Naive thymus-derived CD4-positive, alpha-beta T cell (primary cell): ENCODE results near the gene AHDC1. TPM values are rescaled to one million over a fixed set of nuclear protein-coding genes. Genes with fewer than 3 reads are reported as not detected.

Experiments
- ATAC-seq: fragments of 150-1000 bp; cut with Tn5 transposase; 2 replicates; pipeline ENCODE4 v1.10.0; 2021; ENCODE audit warnings: mild to moderate bottlenecking, moderate library complexity
- CTCF ChIA-PET: fragments of 350-600 bp; sonication (Branson Sonifier 250); formaldehyde crosslinking; loops from one replicate; lab custom pipeline; 2021; ENCODE audit warnings: antibody characterized with exemption; lab: Charles Lee
- POLR2A ChIA-PET: fragments of 350-600 bp; sonication (Branson Sonifier 250); formaldehyde crosslinking; loops from one replicate; lab custom pipeline; 2021; ENCODE audit warnings: antibody characterized with exemption, inconsistent platforms; lab: Charles Lee
- DNase-seq, 9 donors: peaks; one replicate each; pipeline versions ENCODE4 v3.0.0 to v3.0.0-alpha.2; 2020 to 2022; ENCODE audit warnings: mixed read lengths in 1 of 9
- H3K27ac ChIP-seq: one replicate; pipeline ENCODE4 v1.7.0; 2013; ENCODE audit warnings: mild to moderate bottlenecking, low read depth, low read length, moderate library complexity
- H3K27me3 ChIP-seq, 2 donors: one replicate each; pipeline ENCODE4 v1.7.0; 2013; ENCODE audit warnings: low read length in 2 of 2, mild to moderate bottlenecking in 2 of 2, moderate library complexity in 2 of 2; ENCODE audit not compliant: control insufficient read depth in 2 of 2, insufficient read depth in 2 of 2
- H3K36me3 ChIP-seq, 3 experiments: 1 replicate in 2 of 3; 2 replicates in 1 of 3; pipeline ENCODE4 v1.7.0; 2013; ENCODE audit warnings: low read length in 3 of 3, mild to moderate bottlenecking in 3 of 3, moderate library complexity in 1 of 3; ENCODE audit not compliant: insufficient read depth in 3 of 3, control insufficient read depth in 2 of 3
- H3K4me1 ChIP-seq, 2 donors: one replicate each; pipeline ENCODE4 v1.7.0; 2013; ENCODE audit warnings: low read length in 2 of 2, mild to moderate bottlenecking in 2 of 2, moderate library complexity in 1 of 2; ENCODE audit not compliant: control insufficient read depth in 2 of 2, insufficient read depth in 2 of 2
- H3K4me3 ChIP-seq: 2 replicates; pipeline ENCODE4 v1.7.0; 2013; ENCODE audit warnings: mild to moderate bottlenecking, low read length
- H3K9me3 ChIP-seq, 3 experiments: 1 replicate in 2 of 3; 2 replicates in 1 of 3; pipeline ENCODE4 v1.7.0; 2013; ENCODE audit warnings: low read length in 3 of 3; ENCODE audit not compliant: control insufficient read depth in 2 of 3
- H3K27ac Mint-ChIP-seq, 9 donors: one replicate each; pipeline ENCODE4 v1.8.0; 2020 to 2022; ENCODE audit warnings: mixed read lengths in 9 of 9, mild to moderate bottlenecking in 8 of 9, moderate library complexity in 5 of 9, inconsistent platforms in 2 of 9
- H3K27me3 Mint-ChIP-seq, 5 donors: one replicate each; pipeline ENCODE4 v1.8.0; 2021 to 2022; ENCODE audit warnings: mixed read lengths in 5 of 5, mild to moderate bottlenecking in 1 of 5
- H3K36me3 Mint-ChIP-seq, 5 donors: one replicate each; pipeline ENCODE4 v1.8.0; 2020 to 2022; ENCODE audit warnings: mixed read lengths in 5 of 5, mild to moderate bottlenecking in 3 of 5, inconsistent platforms in 1 of 5
- H3K4me1 Mint-ChIP-seq, 7 donors: one replicate each; pipeline ENCODE4 v1.8.0; 2020 to 2022; ENCODE audit warnings: mixed read lengths in 7 of 7, mild to moderate bottlenecking in 3 of 7, inconsistent platforms in 1 of 7
- H3K4me3 Mint-ChIP-seq, 10 donors: one replicate each; pipeline ENCODE4 v1.8.0; 2020 to 2022; ENCODE audit warnings: mild to moderate bottlenecking in 10 of 10, mixed read lengths in 10 of 10, moderate library complexity in 6 of 10, inconsistent platforms in 2 of 10
- H3K9me3 Mint-ChIP-seq, 11 donors: one replicate each; pipeline ENCODE4 v1.8.0; 2020 to 2022; ENCODE audit warnings: mixed read lengths in 11 of 11, mild to moderate bottlenecking in 4 of 11, inconsistent platforms in 1 of 11, moderate library complexity in 1 of 11
- intact Hi-C, 2 donors: fragments of 100-400 bp; cut with micrococcal nuclease; formaldehyde crosslinking; loops; one replicate each; pipeline ENCODE4 v1.15.1; 2023
- polyA plus RNA-seq, 2 donors: library from polyadenylated mRNA; unstranded; fragments of 300-500 nt; fragmentation: Illumina TruSeq; gene quantifications; one replicate each; pipeline ENCODE4 v1.2.3, GENCODE V29; 2021
- total RNA-seq, 6 experiments: library from RNA in 5 of 6; stranded (reverse) in 5 of 6; gene quantifications; 1 replicate in 5 of 6; 2 replicates in 1 of 6; pipeline ENCODE4 v1.2.3 and lab custom pipeline; 2021 to 2026

AHDC1 gene
- total and polyA plus RNA-seq, 7 experiments from 2014 or later: 0.90 to 38.8 (median 21.3) TPM

DNA sequence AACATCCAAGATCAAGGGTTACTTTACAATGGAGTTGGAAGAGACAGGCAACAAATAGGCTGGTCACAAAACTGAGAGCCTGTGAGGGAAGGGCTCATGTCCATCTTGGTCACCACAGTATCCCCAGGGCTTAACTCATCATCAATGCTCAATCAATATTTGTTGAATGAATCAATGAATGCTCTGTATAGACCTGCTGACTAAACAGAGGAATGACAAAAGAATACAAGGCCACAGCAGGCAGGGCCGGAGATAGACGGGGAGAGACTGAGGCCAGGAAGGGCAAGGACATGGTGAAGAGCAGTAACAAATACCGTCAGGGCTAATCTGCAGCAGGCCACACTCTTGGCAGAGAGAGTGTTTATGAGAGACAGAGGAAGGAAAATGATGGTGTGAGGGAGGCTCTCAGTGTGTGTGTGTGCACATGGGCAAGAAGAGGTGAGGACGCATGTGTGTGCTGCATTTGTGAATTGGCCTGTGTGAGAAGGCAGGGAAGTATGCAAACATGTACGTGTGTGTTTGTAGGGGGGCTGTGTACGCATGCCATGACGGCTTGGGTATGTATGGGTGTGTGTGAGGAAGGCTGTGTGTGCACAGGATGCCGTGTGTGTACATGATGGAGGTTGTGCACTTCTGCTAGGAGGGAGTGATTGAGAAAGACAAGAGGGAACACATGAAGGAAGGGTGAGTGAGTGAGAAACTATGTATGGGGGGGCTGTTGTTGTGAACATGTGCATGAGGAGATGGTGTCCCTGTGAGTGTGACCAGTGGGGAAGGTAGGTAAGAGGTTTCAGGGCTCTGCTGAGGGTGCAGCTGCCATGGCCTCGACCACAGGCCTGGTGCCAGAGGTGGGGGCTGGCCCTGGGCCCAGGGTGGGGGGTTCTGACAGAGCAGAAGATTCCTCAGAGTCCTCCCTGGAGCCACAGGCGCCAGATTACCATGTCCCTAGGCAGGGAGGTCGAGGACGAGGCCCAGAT, 15.4 kb downstream of the AHDC1 start:
- Mint-ChIP-seq H3K4me1 (peaks cover 0 to 11% (median 0%) of the 10 kb centered on the region in 7 donors), H3K27ac (no peak overlapping the region), H3K27me3 (no peaks in the 10 kb centered on the region), H3K36me3 (peaks cover 0 to 3% (median under 1%) of the 10 kb centered on the region in 5 donors), H3K4me3 (no peak overlapping the region), H3K9me3 (peaks cover 0 to 3% (median 0%) of the 10 kb centered on the region in 11 donors)
- intact Hi-C loops: no loop called here
- Histone ChIP-seq H3K9me3 (no peaks in the 10 kb centered on the region), H3K27ac (no peak overlapping the region), H3K4me1 (no peaks in the 10 kb centered on the region), H3K4me3 (no peak overlapping the region), H3K27me3 (no peaks in the 10 kb centered on the region), H3K36me3 (peaks cover 0 to 21% (median 0%) of the 10 kb centered on the region in 3 experiments)
- no peak for DNase-seq
- CTCF ChIA-PET: no interaction called here
- POLR2A ChIA-PET: interaction anchor here (0.6 kb wide), 1 partner anchor 314 kb away, joined by 3 read pairs; no protein-coding TSS in a partner anchor
- ATAC-seq: no peak

DNA sequence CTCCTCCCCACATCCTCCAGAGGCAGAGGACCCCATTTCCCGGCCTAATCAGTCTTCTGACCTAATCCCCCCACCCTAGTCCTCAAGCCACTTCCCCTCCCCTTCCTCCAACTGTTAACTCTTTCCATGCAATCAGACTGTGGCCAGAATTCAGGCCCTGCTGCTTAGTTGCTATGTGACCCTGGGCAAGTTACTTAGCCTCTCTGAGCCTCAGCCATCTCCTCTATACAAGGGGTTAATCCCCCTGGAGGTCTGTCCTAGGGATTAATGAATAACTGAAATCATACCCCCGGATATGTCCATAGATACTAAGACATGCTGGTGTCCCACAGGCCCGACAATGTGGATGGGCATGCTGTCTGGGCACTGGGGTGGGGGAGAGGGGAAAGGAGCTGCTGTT, 18.3 kb downstream of the AHDC1 start:
- Histone ChIP-seq H3K4me1 (no peaks in the 10 kb centered on the region), H3K27me3 (no peaks in the 10 kb centered on the region), H3K9me3 (no peaks in the 10 kb centered on the region), H3K27ac (no peak overlapping the region), H3K4me3 (no peak overlapping the region), H3K36me3 (peaks cover 0 to 16% (median 0%) of the 10 kb centered on the region in 3 experiments)
- Mint-ChIP-seq H3K9me3 (peaks cover 0 to 1% (median 0%) of the 10 kb centered on the region in 11 donors), H3K27me3 (no peaks in the 10 kb centered on the region), H3K36me3 (peaks cover 5 to 19% (median 14%) of the 10 kb centered on the region in 5 donors), H3K4me1 (peaks cover 4 to 21% (median 12%) of the 10 kb centered on the region in 7 donors), H3K27ac (no peak overlapping the region), H3K4me3 (no peak overlapping the region)
- intact Hi-C loops: no loop called here
- no peak for DNase-seq
- CTCF ChIA-PET: no interaction called here
- POLR2A ChIA-PET: no interaction called here
- no peak for ATAC-seq

DNA sequence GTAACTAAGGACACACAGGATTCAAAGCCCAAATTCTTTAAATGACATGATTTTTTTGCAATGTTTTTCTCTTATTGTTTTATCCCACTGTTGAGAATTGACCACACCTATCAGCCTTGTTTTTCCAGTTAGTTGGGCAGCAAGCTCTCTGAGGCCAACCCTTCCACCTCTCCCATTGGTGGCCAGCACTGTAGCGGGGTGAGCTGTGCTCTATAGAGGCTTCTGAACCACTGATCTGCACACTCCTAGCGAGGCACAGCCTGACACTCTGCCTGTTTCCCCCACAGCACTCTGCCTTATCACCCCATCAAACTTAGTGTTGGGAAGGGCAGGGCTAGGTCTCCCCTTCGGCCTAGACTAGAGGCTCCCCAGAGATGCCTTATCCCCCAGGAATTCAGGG, 19.5 kb downstream of the AHDC1 start:
- ChIA-PET CTCF (no interaction called here), POLR2A (interaction anchor here (1.9 kb wide), 1 partner anchor 11 kb away, joined by 6 read pairs; no protein-coding TSS in a partner anchor)
- Mint-ChIP-seq H3K4me3 (no peak overlapping the region), H3K27me3 (no peaks in the 10 kb centered on the region), H3K9me3 (peaks cover 0 to 1% (median 0%) of the 10 kb centered on the region in 11 donors), H3K36me3 (peaks cover 5 to 19% (median 14%) of the 10 kb centered on the region in 5 donors), H3K4me1 (peaks cover 4 to 29% (median 16%) of the 10 kb centered on the region in 7 donors), H3K27ac (no peak overlapping the region)
- intact Hi-C loops: no loop called here
- DNase-seq: no peak
- peaks cover 0 to 8% (median 0%) of the 10 kb centered on the region in 3 experiments for H3K36me3 ChIP-seq
- H3K27ac ChIP-seq: no peak overlapping the region
- no peaks in the 10 kb centered on the region for H3K4me1 ChIP-seq
- H3K27me3 ChIP-seq: no peaks in the 10 kb centered on the region
- H3K4me3 ChIP-seq: no peak overlapping the region
- ATAC-seq: no peak
- H3K9me3 ChIP-seq: no peaks in the 10 kb centered on the region

DNA sequence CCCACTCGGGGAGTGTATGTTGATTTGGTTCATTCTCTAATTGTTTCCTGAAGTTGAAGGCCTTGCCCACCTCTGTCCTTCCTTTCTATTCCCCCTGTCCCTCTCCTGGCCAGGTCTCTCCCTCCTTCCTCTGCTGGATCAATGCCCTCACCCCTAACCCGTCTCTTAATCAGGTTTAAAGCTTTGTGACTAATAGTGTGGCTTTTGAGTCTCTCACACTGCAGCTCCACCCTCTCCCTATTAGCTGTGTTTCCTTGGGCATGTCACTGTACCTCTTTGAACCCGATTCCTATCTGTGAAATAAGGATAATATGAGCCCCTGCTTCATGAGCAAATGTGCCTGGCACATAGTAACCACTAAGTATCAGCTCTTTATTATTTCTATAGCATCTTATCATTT, 20.5 kb downstream of the AHDC1 start:
- H3K27ac Mint-ChIP-seq: peak overlapping the region in 2 of 9 donors; percentile 30 to 37
- H3K4me1 ChIP-seq: no peaks in the 10 kb centered on the region
- H3K27me3 ChIP-seq: no peaks in the 10 kb centered on the region
- peaks cover 0 to 1% (median 0%) of the 10 kb centered on the region in 11 donors for H3K9me3 Mint-ChIP-seq
- ATAC-seq: no peak
- DNase-seq: no peak
- peaks cover 0 to 3% (median 0%) of the 10 kb centered on the region in 3 experiments for H3K36me3 ChIP-seq
- ChIA-PET POLR2A (interaction anchor here (1.9 kb wide), 1 partner anchor 12 kb away, joined by 6 read pairs; no protein-coding TSS in a partner anchor), CTCF (interaction anchor here (0.6 to 1.0 kb wide), 4 partner anchors 21 to 954 kb away, joined by 3 to 4 read pairs (median 4); no protein-coding TSS in a partner anchor)
- H3K4me1 Mint-ChIP-seq: peaks cover 4 to 35% (median 23%) of the 10 kb centered on the region in 7 donors
- no peaks in the 10 kb centered on the region for H3K27me3 Mint-ChIP-seq
- H3K4me3 Mint-ChIP-seq: no peak overlapping the region
- H3K9me3 ChIP-seq: no peaks in the 10 kb centered on the region
- H3K27ac ChIP-seq: no peak overlapping the region
- peaks cover 5 to 19% (median 14%) of the 10 kb centered on the region in 5 donors for H3K36me3 Mint-ChIP-seq
- intact Hi-C loops: no loop called here
- no peak overlapping the region for H3K4me3 ChIP-seq

DNA sequence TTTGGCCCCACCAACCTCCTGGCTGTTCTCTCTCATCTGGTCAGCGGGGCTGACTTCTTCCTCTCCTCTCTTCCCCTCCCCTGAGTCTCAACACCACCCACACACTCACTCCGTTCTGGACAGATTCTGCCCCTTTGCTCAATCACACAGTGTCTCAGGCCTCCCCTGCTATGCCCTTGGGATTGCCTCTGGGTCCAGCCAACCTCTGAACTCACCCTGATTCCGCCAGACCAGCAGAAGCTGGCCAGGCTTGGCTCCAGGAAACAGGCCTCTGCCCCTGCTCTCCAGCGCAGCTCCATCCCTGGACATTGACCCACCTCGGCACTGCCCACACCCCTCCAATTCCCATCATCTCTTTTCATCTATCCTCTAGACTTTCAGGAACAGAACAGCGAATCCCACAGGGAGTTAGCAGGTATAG, 22.1 kb downstream of the AHDC1 start:
- H3K27ac Mint-ChIP-seq: no peak overlapping the region
- CTCF ChIA-PET: interaction anchor here (1.7 to 1.8 kb wide), 2 partner anchors 10 to 22 kb away, joined by 3 read pairs; partner anchors contain the start of gene AHDC1
- intact Hi-C loops: no loop called here

DNA sequence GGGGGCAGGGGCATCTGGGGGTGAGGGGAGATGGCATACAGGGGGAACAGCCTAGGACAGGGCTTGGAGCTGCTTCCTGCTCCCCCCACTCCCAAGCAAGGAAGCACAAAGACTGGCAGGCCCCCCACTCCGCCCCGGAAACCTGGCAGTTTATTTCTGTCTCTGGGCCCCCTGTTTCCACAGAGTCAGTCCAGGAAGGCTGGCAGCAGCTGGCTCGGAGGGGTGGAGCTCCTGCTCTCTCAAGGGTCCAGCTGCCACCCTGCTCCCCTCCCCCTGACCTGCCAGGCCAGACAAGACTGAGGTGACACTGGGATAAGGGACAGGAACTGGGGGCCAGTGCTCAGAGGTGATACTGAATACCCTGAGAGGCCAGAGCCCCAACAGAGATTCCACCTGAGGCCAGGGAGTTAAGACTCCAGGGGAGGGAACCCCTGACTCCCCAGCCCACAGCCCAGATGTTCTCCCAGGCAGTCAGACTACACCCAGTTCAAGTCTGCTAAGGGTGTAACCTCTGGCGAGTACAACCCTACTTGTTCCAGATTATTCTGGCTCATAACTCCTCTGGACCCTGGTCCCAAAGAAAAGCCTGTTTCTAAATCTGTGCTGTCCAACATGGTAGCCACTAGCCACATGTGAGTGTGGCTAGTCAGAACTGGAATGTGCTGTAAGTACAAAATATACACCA, 26.3 kb downstream of the AHDC1 start:
- POLR2A ChIA-PET: interaction anchor here (0.7 kb wide), 1 partner anchor 10 kb away, joined by 4 read pairs; no protein-coding TSS in a partner anchor
- Histone ChIP-seq H3K27ac (no peak overlapping the region), H3K36me3 (no peaks in the 10 kb centered on the region), H3K9me3 (no peaks in the 10 kb centered on the region), H3K4me1 (peaks cover 0 to 5% of the 10 kb centered on the region in 2 donors), H3K4me3 (no peak overlapping the region), H3K27me3 (no peaks in the 10 kb centered on the region)
- peaks cover 5 to 13% (median 7%) of the 10 kb centered on the region in 5 donors for H3K36me3 Mint-ChIP-seq
- intact Hi-C loops: loop anchor here in 1 of 2 donors (2.0 kb wide), 1 partner anchor 17 kb away; no protein-coding TSS in a partner anchor
- CTCF ChIA-PET: interaction anchor here (0.6 kb wide), 1 partner anchor 116 kb away, joined by 3 read pairs; no protein-coding TSS in a partner anchor
- no peak overlapping the region for H3K4me3 Mint-ChIP-seq
- no peaks in the 10 kb centered on the region for H3K9me3 Mint-ChIP-seq
- DNase-seq (no peak), ATAC-seq (no peak)
- peaks cover 5 to 60% (median 52%) of the 10 kb centered on the region in 7 donors for H3K4me1 Mint-ChIP-seq
- no peak overlapping the region for H3K27ac Mint-ChIP-seq
- peaks cover 0 to 23% (median 0%) of the 10 kb centered on the region in 5 donors for H3K27me3 Mint-ChIP-seq

More for the DNA sequence above, 22.1 kb downstream of the AHDC1 start:
- Mint-ChIP-seq H3K36me3 (peaks cover 5 to 19% (median 14%) of the 10 kb centered on the region in 5 donors), H3K27me3 (peaks cover 0 to 4% (median 0%) of the 10 kb centered on the region in 5 donors), H3K4me1 (peaks cover 4 to 40% (median 28%) of the 10 kb centered on the region in 7 donors), H3K4me3 (peak overlapping the region in 1 of 10 donors; percentile 0), H3K9me3 (peaks cover 0 to 1% (median 0%) of the 10 kb centered on the region in 11 donors)
- no peak for ATAC-seq
- Histone ChIP-seq H3K9me3 (no peaks in the 10 kb centered on the region), H3K4me3 (no peak overlapping the region), H3K27ac (no peak overlapping the region), H3K36me3 (no peaks in the 10 kb centered on the region), H3K4me1 (no peaks in the 10 kb centered on the region), H3K27me3 (no peaks in the 10 kb centered on the region)
- POLR2A ChIA-PET: no interaction called here
- no peak for DNase-seq
